GM18868 (cell line): Measurements from ENCODE around the gene RETREG3.

Experiments used
- ATAC-seq: cut with Tn5 transposase; IDR thresholded peaks from one replicate; pipeline ENCODE4 v1.9.1; 2021; ENCODE audit warnings: mild to moderate bottlenecking, moderate library complexity; ENCODE audit not compliant: unreplicated experiment

Gene RETREG3

GRCh38 chr17:42613699-42614295, 4.6 kb upstream of the RETREG3 start:
- no peak for ATAC-seq

GRCh38 chr17:42612013-42612412, 2.8 kb upstream of the RETREG3 start:
- ATAC-seq, result no peak

GRCh38 chr17:42609814-42610801, 934 bp upstream of the RETREG3 start:
- peak; percentile 2 for ATAC-seq

- ATAC-seq, result peak; percentile 35
Measured at GRCh38 chr17:42608305-42609181, 631 bp downstream of the RETREG3 start.

GRCh38 chr17:42607769-42608168, 1.4 kb downstream of the RETREG3 start:
- no peak for ATAC-seq

GRCh38 chr17:42603318-42603717, 5.9 kb downstream of the RETREG3 start:
- no peak for ATAC-seq

- ATAC-seq, result no peak
Measured at GRCh38 chr17:42598905-42599304, 10.3 kb downstream of the RETREG3 start.

GRCh38 chr17:42596386-42596785, 12.8 kb downstream of the RETREG3 start:
- ATAC-seq, result no peak

- no peak for ATAC-seq
Measured at GRCh38 chr17:42591411-42591810, 17.8 kb downstream of the RETREG3 start.

- no peak for ATAC-seq
Measured at GRCh38 chr17:42590886-42591285, 18.3 kb downstream of the RETREG3 start.

- peak; percentile 39 for ATAC-seq
Measured at GRCh38 chr17:42586514-42587230, 22.5 kb downstream of the RETREG3 start.

GRCh38 chr17:42585353-42585752, 23.8 kb downstream of the RETREG3 start:
- no peak for ATAC-seq

GRCh38 chr17:42584880-42585279, 24.3 kb downstream of the RETREG3 start:
- ATAC-seq, result no peak

- ATAC-seq, result no peak
Measured at GRCh38 chr17:42581744-42582270, 27.4 kb downstream of the RETREG3 start.

GRCh38 chr17:42579794-42580551, 29.2 kb downstream of the RETREG3 start:
- no peak for ATAC-seq

GRCh38 chr17:42578282-42578869, 30.8 kb downstream of the RETREG3 start:
- ATAC-seq, result peak; percentile 51

GRCh38 chr17:42577532-42578281, 31.5 kb downstream of the RETREG3 start, which contains the start of gene PSMC3IP:
TSS of gene PSMC3IP (minus strand) at chr17:42577729. CDS start at chr17:42577686, 43 bp downstream.
- peak; percentile 72 for ATAC-seq

GRCh38 chr17:42577140-42577531, 32.0 kb downstream of the RETREG3 start:
- ATAC-seq, result no peak
